RWPE1 (cell line): ENCODE data around the gene TMEM41A.

Experiments used
- CTCF ChIA-PET: fragments of 350-600 bp; sonication (Branson Sonifier 250); formaldehyde crosslinking; extraction: SDS; loops from one replicate; lab custom pipeline; 2021; lab: Yijun Ruan, JAX
- POLR2A ChIA-PET: fragments of 400-600 bp; formaldehyde crosslinking; extraction: SDS; loops from one replicate; lab custom pipeline; 2020; ENCODE audit warnings: antibody characterized with exemption; ENCODE audit not compliant: low non-redundant PET; lab: Yijun Ruan, JAX
- DNase-seq: peaks from one replicate; pipeline ENCODE4 v3.0.0; 2012; ENCODE audit warnings: low spot score
- H3K27ac ChIP-seq: fragments of 450-650 bp; 2 replicates; pipeline ENCODE4 v1.5.1; 2017
- TF ChIP-seq, protein P1 (sequence below): fragments of 450-650 bp; conservative IDR thresholded peaks from 2 replicates; pipeline ENCODE4 v1.5.1; 2017; ENCODE audit warnings: low read depth, mild to moderate bottlenecking

Gene TMEM41A

DNA sequence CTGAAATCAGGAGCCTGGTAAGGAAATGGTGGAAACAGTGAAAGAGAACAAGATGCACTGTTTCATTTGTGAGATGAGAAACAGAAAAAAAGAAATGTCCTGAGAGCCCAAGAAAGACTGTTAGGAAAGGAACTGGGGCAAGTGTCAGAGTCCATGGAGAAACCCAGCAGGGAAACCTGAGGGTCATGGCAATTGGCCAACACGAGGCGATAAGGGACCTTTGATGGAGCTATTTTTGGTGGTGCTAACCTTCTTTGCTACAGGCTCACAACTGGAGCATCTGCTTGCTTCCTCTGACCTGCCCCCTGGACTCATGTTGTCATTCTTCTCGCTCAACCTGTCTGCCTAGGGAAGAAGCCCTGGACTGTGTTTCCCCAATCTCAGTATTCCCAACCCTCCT, 4.2 kb upstream of the TMEM41A start:
- DNase-seq = no peak
- TF ChIP-seq, protein P1, sequence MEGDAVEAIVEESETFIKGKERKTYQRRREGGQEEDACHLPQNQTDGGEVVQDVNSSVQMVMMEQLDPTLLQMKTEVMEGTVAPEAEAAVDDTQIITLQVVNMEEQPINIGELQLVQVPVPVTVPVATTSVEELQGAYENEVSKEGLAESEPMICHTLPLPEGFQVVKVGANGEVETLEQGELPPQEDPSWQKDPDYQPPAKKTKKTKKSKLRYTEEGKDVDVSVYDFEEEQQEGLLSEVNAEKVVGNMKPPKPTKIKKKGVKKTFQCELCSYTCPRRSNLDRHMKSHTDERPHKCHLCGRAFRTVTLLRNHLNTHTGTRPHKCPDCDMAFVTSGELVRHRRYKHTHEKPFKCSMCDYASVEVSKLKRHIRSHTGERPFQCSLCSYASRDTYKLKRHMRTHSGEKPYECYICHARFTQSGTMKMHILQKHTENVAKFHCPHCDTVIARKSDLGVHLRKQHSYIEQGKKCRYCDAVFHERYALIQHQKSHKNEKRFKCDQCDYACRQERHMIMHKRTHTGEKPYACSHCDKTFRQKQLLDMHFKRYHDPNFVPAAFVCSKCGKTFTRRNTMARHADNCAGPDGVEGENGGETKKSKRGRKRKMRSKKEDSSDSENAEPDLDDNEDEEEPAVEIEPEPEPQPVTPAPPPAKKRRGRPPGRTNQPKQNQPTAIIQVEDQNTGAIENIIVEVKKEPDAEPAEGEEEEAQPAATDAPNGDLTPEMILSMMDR = no peak
- no peak overlapping the region for H3K27ac ChIP-seq
- CTCF ChIA-PET = interaction anchor here (0.5 kb wide), 1 partner anchor 14 kb away, joined by 3 read pairs; no protein-coding TSS in a partner anchor
- POLR2A ChIA-PET = no interaction called here

DNA sequence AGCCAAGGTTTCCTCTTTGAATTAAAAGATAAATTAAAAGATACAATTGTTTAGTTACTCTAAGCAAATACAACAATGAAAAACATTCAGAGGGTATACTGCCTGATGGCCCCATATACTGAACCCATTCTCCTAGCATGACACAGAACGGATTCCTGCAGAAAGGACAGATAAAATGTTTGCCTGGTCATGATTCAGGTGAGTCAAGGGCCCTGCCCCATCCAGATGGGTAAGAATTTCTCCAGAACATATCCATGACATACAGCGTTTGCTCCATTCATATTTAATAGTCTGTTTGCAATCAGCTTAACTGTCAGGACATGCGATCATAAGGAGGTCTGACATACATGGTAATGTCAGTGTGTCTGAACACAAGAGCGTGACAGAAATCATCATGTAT, 8.6 kb downstream of the TMEM41A start:
- ChIA-PET CTCF (interaction anchor here (0.6 to 1.1 kb wide), 2 partner anchors 25 to 85 kb away, joined by 3 read pairs; no protein-coding TSS in a partner anchor), POLR2A (no interaction called here)
- TF ChIP-seq, protein P1 = no peak
- H3K27ac ChIP-seq = no peak overlapping the region
- no peak for DNase-seq

DNA sequence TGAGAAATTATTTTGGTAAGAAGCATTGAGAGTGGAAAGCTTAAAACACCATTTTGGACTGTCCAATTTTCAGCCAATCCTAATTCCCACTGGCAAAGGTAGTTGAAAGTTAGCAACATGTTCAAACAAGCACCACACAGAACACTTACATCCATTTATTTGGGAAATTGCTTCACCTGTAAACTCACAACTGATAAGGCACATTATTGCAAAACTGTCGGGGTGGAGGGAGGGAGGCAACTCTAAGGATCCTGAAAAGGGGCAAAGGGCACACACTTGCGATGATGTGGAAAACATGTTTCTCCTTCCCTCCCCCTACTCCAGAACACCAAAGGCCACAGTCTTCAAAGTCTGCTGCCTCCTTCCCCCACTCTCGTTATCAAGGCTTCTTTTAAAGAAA, 9.4 kb downstream of the TMEM41A start:
- ChIA-PET CTCF (interaction anchor here (0.7 kb wide), 1 partner anchor 13 kb away, joined by 3 read pairs; no protein-coding TSS in a partner anchor), POLR2A (no interaction called here)
- no peak overlapping the region for H3K27ac ChIP-seq
- TF ChIP-seq, protein P1 = no peak
- no peak for DNase-seq

DNA sequence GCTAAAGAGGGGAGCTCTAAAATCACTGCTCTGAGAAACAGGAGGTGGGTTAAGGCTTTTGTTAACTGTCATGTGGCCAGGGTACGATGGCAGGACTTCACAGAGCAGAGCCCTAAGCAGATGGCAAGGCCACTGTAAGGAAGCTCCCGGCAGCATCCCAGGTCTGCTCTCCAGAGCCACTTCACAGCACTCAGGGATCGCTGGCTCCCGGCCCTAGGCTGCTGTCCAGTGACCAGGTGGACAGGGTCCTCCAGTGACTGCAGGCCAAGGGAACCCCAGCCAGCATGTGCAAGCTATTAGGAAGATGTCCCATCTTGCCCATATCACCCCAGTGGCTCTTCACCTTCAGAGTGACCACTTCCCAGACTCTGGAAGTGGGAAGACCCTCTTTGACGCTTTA, 10.4 kb downstream of the TMEM41A start:
- POLR2A ChIA-PET = no interaction called here
- DNase-seq = no peak
- no peak overlapping the region for H3K27ac ChIP-seq
- TF ChIP-seq, protein P1 = no peak
- CTCF ChIA-PET = interaction anchor here (0.6 kb wide), 3 partner anchors 42 to 498 kb away, joined by 3 to 5 read pairs (median 5); no protein-coding TSS in a partner anchor

DNA sequence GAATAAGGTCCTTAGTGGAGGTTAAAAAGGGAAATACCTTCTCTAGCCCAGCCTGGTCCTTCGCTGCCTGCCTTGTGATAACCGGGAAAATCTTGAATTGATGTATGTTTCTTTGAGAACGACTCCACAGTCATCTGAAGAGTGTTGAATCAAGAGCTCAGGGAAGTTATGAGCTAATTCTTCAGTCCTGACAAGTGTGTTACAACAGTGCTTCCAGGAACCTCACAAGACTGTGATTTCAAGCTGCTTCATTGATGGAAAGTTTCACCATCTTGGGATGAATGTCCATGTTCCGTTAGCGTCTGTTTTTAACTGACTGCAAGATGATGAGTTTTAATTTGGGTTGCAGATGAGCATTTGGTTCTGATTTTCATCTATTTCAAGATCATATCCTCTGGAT, 12.4 kb downstream of the TMEM41A start:
- no peak overlapping the region for H3K27ac ChIP-seq
- no peak for DNase-seq
- TF ChIP-seq, protein P1 = no peak
- ChIA-PET POLR2A (interaction anchor here (0.6 kb wide), 1 partner anchor 71 kb away, joined by 8 read pairs; no protein-coding TSS in a partner anchor), CTCF (interaction anchor here (0.6 to 1.1 kb wide), 2 partner anchors 131 to 1197 kb away, joined by 3 to 5 read pairs; no protein-coding TSS in a partner anchor)

DNA sequence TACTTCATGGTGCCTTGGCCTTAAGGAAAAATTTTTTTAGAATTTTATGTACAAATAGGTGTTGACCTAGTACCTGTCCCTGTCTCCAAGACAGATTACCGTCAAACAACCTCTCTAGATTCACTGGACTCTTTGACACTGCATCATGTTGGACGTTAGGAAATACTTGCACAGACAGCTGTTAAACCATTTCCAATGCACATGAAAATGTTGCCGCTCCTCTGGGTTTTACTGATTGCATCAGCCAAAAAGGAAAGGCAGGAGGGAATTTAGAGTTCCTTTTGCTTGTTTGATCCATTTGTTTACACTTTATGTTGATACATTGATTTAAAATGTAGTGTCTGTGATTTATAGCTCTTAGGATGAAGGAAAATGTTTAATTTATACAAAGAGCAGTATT, 14.5 kb downstream of the TMEM41A start:
- POLR2A ChIA-PET = no interaction called here
- DNase-seq = no peak
- no peak overlapping the region for H3K27ac ChIP-seq
- TF ChIP-seq, protein P1 = no peak
- CTCF ChIA-PET = interaction anchor here (0.5 to 0.6 kb wide), 2 partner anchors 12 to 207 kb away, joined by 3 to 4 read pairs; no protein-coding TSS in a partner anchor
